GM18868 (cell line): Measurements from ENCODE around the gene FTSJ3.
A peak's percentile ranks its signal among the peaks of the same experiment; 100 is the strongest.
"Not testable (repeated sequence)": the region's sequence is repeated elsewhere in the genome, so short reads cannot be mapped to it uniquely, and the experiment has no call there.

Experiments
- ATAC-seq: cut with Tn5 transposase; IDR thresholded peaks from one replicate; pipeline ENCODE4 v1.9.1; 2021; ENCODE audit warnings: mild to moderate bottlenecking, moderate library complexity; ENCODE audit not compliant: unreplicated experiment

The FTSJ3 gene

DNA sequence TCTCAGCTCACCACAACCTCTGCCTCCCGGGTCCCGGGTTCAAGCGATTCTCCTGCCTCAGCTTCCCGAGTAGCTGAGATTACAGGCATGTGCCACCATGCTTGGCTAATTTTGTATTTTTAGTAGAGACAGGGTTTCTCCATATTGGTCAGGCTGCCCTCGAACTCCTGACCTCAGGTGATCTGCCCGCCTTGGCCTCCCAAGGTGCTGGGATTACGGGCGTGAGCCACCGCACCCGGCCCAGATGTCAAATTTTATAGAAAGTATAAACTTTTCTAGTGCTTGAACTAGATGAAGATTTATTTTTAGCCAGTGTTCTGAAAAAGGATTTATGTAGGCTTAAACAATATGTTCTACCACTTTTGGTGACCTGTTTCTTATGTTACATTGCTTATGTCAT lies 31.1 kb downstream of the FTSJ3 start:
- ATAC-seq: not testable (repeated sequence)

GRCh38 chr17:63792055-63792729 lies 35.3 kb downstream of the FTSJ3 start:
- no peak for ATAC-seq

- no peak for ATAC-seq
These were observed 37.4 kb downstream of the FTSJ3 start for GRCh38 chr17:63790057-63790456.

DNA sequence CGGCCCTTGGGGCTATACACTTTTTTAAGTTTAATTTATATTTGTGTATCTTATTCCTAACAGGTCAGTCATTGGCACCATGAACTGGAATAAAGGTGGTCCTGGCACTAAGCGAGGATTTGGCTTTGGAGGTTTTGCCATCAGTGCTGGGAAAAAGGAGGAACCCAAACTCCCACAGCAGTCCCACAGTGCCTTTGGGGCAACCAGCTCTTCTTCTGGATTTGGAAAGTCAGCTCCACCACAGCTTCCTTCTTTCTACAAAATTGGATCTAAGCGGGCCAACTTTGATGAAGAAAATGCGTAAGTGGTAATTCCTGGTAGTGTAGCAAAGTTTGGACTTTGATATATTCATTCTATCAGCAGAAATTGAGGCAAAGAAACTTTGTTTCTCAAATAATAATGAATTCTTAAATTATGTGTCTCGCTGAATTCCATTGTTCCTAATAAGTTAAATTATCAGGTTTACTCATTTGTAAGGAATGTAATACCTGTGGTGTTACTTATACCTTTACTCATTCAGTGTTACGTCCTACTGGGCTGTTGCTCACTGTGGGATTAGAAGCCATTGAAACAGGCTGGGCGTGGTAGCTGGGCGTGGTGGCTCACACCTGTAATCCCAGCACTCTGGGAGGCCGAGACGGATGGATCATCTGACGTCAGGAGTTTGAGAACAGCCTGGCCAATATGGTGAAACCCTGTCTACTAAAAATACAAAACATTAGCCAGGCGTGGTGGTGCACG lies 40.3 kb downstream of the FTSJ3 start:
- ATAC-seq: no peak

DNA sequence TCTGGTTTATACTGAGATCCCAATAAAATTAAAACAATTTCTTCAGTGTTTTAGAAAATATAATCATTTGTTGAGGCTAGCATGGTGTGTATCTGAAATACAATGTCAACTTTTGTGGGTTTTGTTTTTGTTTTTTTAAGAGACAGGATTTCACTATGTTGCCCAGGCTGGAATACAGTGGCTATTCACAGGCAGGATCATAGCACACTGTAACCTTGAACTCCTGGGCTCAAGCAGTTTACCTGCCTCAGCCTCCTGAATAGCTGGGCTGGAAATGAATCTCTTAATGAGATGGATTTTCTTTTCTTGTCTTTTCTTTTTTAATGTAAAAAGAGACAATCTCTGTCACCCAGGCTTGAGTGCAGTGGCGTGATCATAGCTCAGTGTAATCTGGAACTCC lies 41.3 kb downstream of the FTSJ3 start:
- no peak for ATAC-seq

DNA sequence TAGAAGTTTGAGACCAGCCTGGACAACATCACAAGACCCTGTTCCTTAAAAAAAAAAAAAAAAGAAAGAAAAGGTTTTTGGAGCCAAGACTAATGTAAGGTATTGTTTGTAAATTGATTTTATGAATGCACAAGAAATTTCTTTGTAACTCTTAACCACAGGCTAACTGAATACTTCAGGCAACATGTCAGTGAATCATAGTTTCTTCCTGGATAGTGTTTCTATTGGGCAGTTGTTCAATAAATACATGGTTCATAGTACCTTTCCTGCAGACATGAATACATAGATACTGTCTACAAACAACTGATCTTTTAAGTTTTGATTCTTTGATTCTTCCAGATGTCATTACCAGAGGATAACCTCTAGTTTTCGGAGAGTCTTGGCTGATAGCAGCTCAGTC lies 41.9 kb downstream of the FTSJ3 start:
- no peak for ATAC-seq

- ATAC-seq: no peak
These were observed 43.9 kb downstream of the FTSJ3 start for GRCh38 chr17:63783522-63783921.

- ATAC-seq: no peak
These were observed 46.5 kb downstream of the FTSJ3 start for GRCh38 chr17:63780928-63781327.

DNA sequence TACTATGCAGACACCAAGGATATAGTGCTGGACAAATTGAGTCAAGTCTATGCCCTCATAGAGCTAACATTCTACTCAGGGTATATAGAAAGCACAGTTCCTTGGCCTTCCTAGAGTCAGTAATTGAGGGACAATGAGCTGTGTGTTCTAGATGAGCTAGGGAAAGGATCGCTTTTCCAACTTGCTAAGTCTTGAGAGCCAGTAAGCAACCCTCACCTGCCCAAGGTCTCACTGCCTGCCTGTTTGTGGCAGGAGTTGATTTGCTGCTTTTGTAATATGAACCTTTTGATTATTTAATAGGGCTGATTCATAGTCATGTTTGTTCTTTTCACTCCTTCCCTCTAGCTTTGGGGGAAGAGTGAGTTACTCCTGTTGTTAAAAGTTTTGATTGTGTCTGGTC lies 47.0 kb downstream of the FTSJ3 start:
- ATAC-seq: no peak

- no peak for ATAC-seq
These were observed 52.0 kb downstream of the FTSJ3 start for GRCh38 chr17:63775420-63775819.

DNA sequence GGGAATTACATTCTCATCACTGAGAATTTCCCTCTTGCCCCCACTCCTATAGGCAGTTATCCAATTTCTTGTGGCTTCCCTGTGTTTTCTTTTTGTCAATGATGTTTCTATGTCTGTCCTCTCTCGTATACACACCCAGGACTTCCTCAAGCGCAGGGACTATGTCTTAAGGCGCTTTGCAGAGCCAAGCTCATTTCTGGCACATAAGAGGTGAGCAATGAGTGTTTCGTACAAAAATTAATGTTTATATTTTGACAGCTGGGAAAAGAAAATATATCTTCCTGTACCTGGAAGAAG lies 52.5 kb downstream of the FTSJ3 start:
- ATAC-seq: no peak

DNA sequence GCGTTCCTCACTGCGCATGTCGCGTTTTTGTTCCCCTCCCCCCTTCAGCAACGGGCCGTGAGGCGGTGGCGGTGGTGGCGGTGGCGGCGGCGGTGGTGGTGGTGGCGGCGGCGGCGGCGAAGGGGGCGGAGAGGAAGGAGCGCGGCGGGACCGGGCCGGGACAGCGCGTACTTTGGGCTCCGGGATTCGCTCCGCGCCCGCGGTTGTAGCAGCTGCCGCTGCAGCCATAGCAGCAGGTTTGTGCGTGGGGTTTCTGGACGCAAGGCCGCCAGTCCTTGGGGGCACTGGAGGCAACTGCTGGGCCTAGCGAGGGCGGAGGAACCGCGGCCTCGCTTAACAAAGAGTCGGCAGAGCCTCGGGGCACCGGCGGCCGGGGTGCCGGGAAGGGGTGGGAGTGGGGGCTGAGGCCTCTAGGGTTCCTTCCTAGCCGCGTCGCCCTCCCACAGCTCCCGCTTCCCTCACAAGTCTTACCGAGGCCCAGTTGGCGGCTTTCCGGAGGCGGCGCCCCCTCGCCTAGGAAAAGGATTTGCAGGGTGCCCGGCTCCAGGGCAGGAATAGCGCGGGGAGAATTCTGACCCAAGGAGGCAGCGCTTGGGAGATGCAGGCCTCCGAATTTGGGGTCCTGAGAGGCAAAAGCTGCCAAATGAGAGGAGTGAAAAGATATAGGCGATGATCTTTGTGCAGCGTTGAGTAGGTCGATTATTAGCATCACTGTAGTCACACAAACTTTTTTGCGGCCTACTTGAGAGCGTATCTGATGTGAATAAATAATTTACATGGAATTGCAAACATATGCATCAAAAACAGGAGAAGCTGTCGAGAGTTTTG lies 53.1 kb downstream of the FTSJ3 start, which contains the start of gene DDX42:
Gene DDX42, plus strand, starts transcription at position 30 of the 828 bp plus-strand sequence. CDS start 12,880 bp downstream, outside the sequence.
- ATAC-seq: peak; percentile 1

DNA sequence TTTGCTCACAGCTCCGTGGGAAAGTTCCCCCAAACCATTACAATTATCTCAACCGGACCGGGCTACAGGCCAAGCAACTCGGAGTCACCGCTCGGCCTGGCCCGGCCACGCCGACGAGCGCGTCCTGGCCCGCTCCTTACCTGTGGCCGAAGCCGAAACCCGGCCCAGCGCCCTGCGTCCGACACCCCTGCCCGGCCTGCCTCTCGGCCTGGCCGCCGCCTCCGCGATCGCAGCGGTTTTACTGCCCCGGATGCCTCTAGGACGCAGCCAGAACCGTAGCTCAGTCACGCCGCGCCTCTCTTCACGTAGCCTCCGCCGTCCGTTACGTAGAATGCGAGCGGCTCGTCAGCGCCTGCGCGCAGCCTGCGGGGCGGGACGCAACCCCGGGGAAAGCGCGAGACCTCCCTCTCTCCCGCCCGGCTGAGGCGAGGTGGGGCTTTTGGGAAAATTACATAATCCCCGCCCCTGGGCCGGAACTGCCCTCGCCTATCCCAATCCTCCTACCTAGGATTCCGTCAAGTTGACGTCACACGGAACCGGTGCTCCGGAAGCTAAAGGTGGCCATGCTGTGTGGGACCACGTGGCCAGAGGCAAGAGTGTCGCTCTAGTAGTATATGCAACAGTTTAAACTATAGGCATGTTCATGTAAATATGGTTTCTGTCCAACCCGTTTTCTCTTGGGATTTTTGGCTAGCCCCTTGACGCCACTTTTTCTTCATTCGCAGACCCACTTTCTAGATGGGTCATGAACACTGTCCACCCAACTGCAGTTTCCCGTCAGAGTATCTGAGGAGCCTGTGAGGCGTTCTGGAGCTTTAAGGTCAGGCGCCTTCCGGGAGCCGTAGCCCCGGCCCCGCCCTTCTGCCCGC lies 54.0 kb downstream of the FTSJ3 start, which contains the start of gene CCDC47:
Gene CCDC47, minus strand, starts transcription at position 326 of the 869 bp plus-strand sequence. CDS start 7,422 bp downstream, outside the sequence.
- peak; percentile 84 for ATAC-seq

DNA sequence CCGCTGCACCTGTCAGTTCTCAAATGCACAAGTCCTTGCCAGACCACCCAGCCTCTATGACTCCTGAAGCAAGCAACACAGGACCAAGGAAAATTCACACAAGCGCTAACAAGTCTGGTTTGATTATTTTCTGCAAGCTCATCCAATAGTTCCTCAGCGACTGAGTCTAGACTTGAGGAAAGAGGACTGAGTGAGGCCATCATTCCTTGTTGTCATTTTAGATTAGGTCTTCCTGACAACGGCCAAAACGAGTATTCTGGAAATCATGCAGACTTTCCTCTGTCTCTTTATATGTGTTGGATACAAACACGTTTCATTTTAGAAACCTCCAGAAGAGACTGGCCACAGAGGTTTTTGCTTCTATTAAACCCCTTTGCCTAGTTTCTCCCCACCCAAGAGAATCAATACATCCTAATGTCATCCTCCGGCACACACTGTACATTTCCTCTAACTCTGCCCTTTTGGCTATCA lies 54.6 kb downstream of the FTSJ3 start:
- ATAC-seq: no peak
